ENCODE measurements around the gene ITGA8.

Gene ITGA8

DNA sequence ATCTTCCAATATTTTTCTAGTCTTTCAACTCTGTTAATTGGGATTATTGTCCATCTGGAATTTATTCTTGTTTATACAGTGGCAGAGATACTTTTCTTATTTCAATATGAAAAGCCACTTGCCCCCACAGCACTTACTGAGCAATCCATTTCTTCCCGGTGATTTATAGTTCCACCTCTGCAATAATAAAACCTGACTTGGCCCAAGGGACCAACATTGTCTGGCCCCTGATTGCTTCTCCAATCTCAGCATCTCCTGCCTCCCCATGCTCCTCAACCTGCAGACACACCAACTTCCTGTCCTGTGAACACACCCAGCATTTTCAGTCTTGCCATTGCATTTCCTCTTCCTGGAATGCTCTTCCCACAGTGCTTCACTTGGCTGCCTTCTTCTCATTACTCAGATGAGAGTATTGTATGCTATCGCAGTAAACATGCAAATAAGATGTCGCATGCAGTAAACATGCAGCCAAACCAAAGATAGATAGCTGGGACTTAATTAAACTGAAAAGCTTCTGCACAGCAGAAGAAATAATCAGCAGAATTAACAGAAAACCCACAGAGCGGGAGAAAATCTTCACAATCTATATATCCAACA lies 19.5 kb downstream of the ITGA8 start:
- TF ChIP-seq, protein P1, sequence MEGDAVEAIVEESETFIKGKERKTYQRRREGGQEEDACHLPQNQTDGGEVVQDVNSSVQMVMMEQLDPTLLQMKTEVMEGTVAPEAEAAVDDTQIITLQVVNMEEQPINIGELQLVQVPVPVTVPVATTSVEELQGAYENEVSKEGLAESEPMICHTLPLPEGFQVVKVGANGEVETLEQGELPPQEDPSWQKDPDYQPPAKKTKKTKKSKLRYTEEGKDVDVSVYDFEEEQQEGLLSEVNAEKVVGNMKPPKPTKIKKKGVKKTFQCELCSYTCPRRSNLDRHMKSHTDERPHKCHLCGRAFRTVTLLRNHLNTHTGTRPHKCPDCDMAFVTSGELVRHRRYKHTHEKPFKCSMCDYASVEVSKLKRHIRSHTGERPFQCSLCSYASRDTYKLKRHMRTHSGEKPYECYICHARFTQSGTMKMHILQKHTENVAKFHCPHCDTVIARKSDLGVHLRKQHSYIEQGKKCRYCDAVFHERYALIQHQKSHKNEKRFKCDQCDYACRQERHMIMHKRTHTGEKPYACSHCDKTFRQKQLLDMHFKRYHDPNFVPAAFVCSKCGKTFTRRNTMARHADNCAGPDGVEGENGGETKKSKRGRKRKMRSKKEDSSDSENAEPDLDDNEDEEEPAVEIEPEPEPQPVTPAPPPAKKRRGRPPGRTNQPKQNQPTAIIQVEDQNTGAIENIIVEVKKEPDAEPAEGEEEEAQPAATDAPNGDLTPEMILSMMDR (conservative IDR thresholded peaks at IDR 0.05; ENCODE audit: control insufficient read depth, insufficient read depth, low read depth, low read length), result no peak
- no peak overlapping the region for H3K4me3 ChIP-seq (ENCODE audit: control insufficient read depth, low read depth, low read length)
- DNase-seq (ENCODE audit: low read depth), result no peak

DNA sequence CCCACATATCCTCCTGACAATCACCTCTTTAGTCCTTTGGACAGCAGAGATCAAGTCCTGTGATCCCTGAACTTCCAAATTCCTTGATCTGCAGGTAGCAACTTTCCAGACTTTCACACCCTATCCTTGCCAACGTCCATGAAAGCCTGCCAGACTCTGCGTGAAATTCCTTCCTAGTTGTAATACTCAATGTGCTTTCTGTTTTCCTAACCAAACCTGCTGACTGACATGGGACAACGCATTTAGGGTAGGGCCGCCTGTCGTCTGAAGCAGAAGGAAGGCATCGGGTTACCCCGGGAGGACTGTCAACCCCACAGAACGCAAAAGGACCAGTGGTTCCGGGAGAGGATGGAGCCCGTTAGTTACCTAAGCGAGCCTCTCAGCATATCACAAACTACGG lies 23.9 kb downstream of the ITGA8 start:
- TF ChIP-seq, protein P1 (conservative IDR thresholded peaks at IDR 0.05; ENCODE audit: control insufficient read depth, insufficient read depth, low read depth, low read length), result no peak
- no peak overlapping the region for H3K4me3 ChIP-seq (ENCODE audit: control insufficient read depth, low read depth, low read length)
- DNase-seq (ENCODE audit: low read depth), result no peak

DNA sequence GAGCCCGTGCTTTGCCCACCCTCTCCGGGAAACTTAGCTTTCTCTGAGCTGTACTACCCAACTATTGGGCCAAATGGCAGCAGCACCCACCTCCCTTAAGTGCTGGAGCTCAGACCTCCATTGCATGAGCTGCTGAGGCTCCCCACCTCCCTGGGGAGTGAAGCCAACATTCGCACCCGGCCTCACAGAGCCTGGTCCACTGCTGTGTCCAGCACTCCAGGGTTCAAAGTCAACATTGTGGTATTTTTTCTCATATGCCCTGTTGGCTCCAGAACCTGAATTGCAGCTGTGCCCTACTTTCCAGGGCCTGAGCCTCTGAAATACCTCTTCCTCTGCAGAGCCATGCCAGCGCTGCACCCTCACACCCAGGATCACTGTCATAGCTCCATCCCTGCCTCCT lies 29.7 kb downstream of the ITGA8 start:
- no peak overlapping the region for H3K4me3 ChIP-seq (ENCODE audit: control insufficient read depth, low read depth, low read length)
- no peak for DNase-seq (ENCODE audit: low read depth)
- TF ChIP-seq, protein P1 (conservative IDR thresholded peaks at IDR 0.05; ENCODE audit: control insufficient read depth, insufficient read depth, low read depth, low read length), result no peak

DNA sequence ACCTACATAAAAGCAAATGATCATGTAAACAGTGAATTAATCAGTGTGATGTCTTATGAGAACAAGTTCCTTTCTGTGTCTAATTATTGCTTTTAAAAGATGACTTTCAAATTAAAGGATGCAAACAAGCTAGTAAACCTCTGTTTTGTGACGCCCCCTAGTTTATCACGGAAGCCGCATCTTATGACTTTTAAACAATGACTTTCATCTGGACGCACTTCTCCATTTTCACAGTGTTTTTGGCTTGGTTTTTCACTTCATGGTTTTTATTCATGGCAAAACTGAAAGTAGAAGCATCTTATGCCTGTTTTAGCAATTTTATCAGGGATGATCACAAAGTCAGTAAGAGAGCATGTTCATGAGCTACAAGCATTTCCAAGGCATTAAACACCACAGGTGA lies 35.0 kb downstream of the ITGA8 start:
- DNase-seq (ENCODE audit: low read depth), result no peak
- TF ChIP-seq, protein P1 (conservative IDR thresholded peaks at IDR 0.05; ENCODE audit: control insufficient read depth, insufficient read depth, low read depth, low read length), result no peak
- H3K4me3 ChIP-seq (ENCODE audit: control insufficient read depth, low read depth, low read length), result no peak overlapping the region

DNA sequence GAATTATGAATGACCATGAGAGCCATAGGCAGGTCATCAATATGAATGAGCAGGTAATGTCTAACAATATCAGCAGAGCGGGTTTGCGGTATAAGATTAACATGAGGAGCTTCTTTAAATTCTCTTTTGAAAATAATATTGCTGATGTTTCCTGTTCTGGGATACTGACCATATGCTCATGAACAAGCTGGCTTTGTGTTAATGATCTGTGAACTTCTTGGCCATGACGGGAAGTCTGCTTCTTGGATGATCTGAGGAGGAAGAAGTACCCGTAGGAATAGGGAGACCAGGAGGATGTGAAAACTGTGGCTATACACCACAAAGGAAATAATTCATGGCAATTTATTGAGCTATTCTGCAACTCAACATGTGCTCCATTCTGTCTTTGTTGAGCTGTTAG lies 38.6 kb downstream of the ITGA8 start:
- TF ChIP-seq, protein P1 (conservative IDR thresholded peaks at IDR 0.05; ENCODE audit: control insufficient read depth, insufficient read depth, low read depth, low read length), result no peak
- DNase-seq (ENCODE audit: low read depth), result no peak
- no peak overlapping the region for H3K4me3 ChIP-seq (ENCODE audit: control insufficient read depth, low read depth, low read length)

DNA sequence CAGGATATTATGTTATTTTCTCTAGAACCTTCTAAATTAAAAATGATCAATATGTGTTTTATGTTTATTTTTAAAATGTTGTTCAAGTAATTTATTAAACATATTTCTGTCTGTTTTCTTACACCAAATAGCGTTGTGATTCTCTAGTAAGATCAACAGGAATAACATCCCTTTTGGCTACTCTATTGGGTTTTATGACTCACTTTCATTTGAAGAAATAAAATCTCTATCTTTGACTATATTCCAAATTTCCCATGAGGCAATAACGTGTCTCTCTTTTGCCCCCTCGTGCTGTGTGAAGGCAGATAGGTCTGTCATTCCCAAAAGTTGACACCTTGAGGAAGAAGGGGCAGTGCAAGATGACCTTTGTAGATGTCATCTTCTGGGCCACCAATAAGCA lies 40.9 kb downstream of the ITGA8 start:
- no peak for DNase-seq (ENCODE audit: low read depth)
- H3K4me3 ChIP-seq (ENCODE audit: control insufficient read depth, low read depth, low read length), result no peak overlapping the region
- TF ChIP-seq, protein P1 (conservative IDR thresholded peaks at IDR 0.05; ENCODE audit: control insufficient read depth, insufficient read depth, low read depth, low read length), result no peak

DNA sequence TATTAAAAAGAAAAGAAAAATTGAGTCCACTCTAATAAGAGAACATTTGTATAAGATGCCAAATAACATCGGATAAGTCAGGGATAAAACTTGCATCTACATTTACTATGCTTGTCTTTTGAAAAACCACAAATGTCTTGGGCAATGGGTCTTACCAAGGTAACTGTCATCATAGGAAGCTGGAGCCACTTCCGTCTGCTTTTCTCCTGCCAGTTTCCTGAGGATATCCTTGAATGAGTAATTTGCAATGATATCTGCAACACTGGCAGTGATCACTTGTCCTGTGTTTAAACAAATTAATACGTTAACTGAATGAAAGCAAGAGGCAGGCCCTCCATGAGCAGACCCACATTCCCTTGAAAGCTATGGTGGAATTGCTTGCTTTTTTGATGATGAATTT lies 47.3 kb downstream of the ITGA8 start:
- no peak for DNase-seq (ENCODE audit: low read depth)
- H3K4me3 ChIP-seq (ENCODE audit: control insufficient read depth, low read depth, low read length), result no peak overlapping the region
- TF ChIP-seq, protein P1 (conservative IDR thresholded peaks at IDR 0.05; ENCODE audit: control insufficient read depth, insufficient read depth, low read depth, low read length), result no peak
